ENCODE results near the gene ATP8A2.

GRCh38 chr13:25707726-25708125 lies 336.0 kb downstream of the ATP8A2 start:
- TF ChIP-seq CTCF (IDR thresholded peaks at IDR 0.05) (no peak), POLR2A (IDR thresholded peaks at IDR 0.05) (no peak), POLR2AphosphoS5 (IDR thresholded peaks at IDR 0.05) (no peak), EP300 (IDR thresholded peaks at IDR 0.05) (no peak)
